GM10248 (cell line): ENCODE results near the gene TMEM51.

Source experiments
- CTCF ChIA-PET: fragments of 300-600 bp; sonication (Branson Sonifier 250); formaldehyde crosslinking; extraction: SDS; loops from one replicate; lab custom pipeline; 2021; ENCODE audit warnings: antibody characterized with exemption; lab: Yijun Ruan, JAX
- POLR2A ChIA-PET: fragments of 350-650 bp; sonication (Branson Sonifier 250); formaldehyde crosslinking; extraction: SDS; loops from one replicate; lab custom pipeline; 2020; ENCODE audit warnings: antibody characterized with exemption; lab: Yijun Ruan, JAX
- DNase-seq: peaks from one replicate; pipeline ENCODE4 v3.0.0; 2012; ENCODE audit errors: extremely low spot score
- TF ChIP-seq, protein P1 (sequence below): IDR thresholded peaks from 2 replicates; pipeline ENCODE4 v1.5.1; 2012; ENCODE audit warnings: mild to moderate bottlenecking, low read depth; ENCODE audit errors: extremely low read depth, missing control alignments, control extremely low read depth

TMEM51 gene

DNA sequence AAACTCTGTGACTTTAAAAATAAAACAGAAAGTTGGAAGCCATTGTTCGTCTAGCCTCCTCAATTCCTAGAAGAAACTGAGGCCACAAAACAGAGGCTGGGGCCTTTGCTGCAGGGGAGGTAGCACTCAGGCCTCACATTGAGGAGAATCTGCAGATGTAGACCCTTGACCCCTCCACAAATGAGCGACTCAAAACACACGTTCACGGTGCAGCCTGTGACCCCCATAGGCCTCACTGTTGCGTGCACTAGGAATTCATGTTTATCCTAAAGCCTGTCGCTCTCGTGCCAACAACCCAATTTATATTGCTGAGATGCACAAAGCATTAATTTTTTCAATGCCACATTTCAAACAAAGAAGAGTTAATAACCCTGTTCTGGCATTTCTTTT, 5.6 kb downstream of the TMEM51 start:
- no peak for DNase-seq
- ChIA-PET CTCF (no interaction called here), POLR2A (no interaction called here)
- TF ChIP-seq, protein P1, sequence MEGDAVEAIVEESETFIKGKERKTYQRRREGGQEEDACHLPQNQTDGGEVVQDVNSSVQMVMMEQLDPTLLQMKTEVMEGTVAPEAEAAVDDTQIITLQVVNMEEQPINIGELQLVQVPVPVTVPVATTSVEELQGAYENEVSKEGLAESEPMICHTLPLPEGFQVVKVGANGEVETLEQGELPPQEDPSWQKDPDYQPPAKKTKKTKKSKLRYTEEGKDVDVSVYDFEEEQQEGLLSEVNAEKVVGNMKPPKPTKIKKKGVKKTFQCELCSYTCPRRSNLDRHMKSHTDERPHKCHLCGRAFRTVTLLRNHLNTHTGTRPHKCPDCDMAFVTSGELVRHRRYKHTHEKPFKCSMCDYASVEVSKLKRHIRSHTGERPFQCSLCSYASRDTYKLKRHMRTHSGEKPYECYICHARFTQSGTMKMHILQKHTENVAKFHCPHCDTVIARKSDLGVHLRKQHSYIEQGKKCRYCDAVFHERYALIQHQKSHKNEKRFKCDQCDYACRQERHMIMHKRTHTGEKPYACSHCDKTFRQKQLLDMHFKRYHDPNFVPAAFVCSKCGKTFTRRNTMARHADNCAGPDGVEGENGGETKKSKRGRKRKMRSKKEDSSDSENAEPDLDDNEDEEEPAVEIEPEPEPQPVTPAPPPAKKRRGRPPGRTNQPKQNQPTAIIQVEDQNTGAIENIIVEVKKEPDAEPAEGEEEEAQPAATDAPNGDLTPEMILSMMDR, result no peak

DNA sequence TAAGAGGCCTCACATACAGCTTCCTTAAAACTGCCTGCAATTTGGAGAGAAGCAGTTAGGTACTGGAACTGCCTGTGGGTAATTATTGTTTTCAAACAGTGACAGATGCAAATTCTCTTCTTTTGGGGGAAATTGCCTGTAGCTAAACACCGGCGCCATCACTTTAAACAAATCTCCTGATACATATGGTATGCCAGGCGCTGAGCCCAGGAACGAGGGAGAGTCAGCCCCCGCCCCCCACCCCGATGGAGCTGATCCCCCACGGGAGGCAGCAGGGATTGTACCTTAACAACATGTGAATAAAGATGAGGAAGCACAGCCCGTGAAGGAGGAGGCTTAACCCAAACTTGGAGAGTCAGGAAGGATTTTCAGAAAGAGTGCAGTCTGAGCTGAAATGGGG, 7.1 kb downstream of the TMEM51 start:
- ChIA-PET CTCF (interaction anchor here (1.1 to 1.2 kb wide), 2 partner anchors 8 to 12 kb away, joined by 3 to 4 read pairs; no protein-coding TSS in a partner anchor), POLR2A (no interaction called here)
- TF ChIP-seq, protein P1, result no peak
- no peak for DNase-seq

DNA sequence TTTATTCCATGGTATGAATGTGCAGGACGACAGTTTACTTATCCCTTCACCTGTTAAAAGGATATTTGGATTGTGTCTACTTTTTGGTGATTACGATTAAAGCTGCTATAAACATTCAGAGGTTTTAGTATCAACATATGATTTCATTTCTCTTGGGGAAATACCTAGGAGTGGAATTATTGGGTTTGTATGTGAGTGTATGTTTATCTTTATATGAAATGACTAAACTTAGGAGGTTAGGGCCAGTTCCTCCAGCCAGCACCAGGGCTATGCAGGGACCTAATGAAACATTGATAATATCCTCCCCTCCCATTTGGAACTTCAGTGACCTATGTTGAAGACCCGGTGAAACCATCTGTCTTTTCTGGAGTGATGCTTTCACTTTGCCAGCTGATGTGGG, 13.8 kb downstream of the TMEM51 start:
- POLR2A ChIA-PET, result no interaction called here
- TF ChIP-seq, protein P1, result no peak
- DNase-seq, result no peak
- CTCF ChIA-PET, result no interaction called here

DNA sequence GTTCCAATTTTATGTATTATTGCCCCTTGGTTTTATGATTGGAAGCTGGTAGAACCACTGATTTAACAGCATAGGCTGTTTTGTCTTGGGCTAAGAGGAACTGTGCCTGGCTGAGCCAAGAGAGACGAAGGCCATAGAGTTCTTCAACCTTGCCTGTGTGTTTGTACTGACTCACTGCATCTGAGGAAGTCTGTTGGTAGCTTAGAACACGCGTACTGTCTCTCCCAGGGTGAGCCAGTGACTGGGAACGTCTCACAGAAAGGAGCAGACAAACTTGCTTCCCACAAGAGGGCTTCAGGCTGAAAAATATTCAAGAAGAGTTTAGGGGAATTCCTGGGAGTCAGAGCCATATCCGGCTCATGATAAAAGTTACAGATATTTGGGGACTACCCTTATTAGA, 14.9 kb downstream of the TMEM51 start:
- no peak for DNase-seq
- CTCF ChIA-PET, result interaction anchor here (1.1 to 1.4 kb wide), 2 partner anchors 10 to 40 kb away, joined by 3 to 4 read pairs; no protein-coding TSS in a partner anchor
- TF ChIP-seq, protein P1, result no peak
- POLR2A ChIA-PET, result no interaction called here

DNA sequence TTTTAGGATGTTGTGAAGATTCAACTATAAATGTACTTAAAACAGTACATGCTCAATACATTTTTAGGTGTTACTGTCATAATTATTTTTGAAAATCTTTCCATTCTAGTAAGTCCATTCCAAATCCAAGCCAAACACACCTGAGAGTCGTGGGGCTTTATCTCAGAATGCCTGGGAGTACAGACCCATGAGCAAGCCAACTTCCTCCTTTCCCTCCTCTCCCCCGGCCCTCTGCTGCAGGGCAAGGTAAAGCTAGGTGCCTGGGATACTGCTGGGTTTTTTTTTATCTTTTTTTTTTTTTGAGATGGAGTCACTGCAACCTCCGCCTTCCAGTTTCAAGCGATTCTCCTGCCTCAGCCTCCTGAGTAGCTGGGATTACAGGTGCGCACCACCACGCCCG, 16.5 kb downstream of the TMEM51 start:
- CTCF ChIA-PET, result no interaction called here
- POLR2A ChIA-PET, result interaction anchor here (0.7 kb wide), 1 partner anchor 12 kb away, joined by 3 read pairs; no protein-coding TSS in a partner anchor
- DNase-seq, result no peak
- TF ChIP-seq, protein P1, result no peak

DNA sequence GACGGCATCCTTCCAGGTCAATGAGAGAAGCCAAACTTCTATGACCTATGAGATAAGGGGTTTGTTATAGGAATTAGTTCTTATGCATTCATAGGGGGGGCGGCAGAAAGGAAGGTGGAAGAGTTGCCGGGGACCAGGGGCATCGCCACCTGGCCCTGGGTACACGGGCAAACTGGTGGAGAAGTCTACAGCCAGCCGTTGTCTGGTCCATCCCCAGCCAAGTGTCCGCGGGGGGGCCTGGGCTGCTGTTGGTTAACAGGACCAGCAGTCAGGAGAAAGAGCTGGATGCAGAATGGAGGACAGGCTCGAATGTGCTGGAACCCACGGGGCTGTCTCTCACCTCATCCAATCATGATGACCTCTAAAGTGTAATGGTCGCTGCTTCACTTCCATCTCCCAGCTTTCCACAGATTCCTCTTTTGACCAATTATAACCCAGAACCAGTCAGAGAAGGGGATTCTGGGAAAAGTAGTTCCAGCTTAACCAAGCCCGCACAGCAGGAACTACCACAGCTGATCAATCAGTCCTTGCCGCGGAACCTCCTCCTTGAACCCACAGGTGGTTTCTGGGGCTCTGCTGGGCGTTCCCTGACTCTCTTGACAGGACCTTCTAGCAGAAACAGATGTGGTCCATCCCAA, 17.8 kb downstream of the TMEM51 start:
- DNase-seq, result no peak
- TF ChIP-seq, protein P1, result no peak
- CTCF ChIA-PET, result interaction anchor here (1.1 kb wide), 1 partner anchor 17 kb away, joined by 3 read pairs; no protein-coding TSS in a partner anchor
- POLR2A ChIA-PET, result no interaction called here
